Endothelial cell of umbilical vein (primary cell): ENCODE results near the gene CDC5L. TPM values are rescaled to one million over a fixed set of nuclear protein-coding genes. Genes with fewer than 3 reads are reported as not detected.

Experiments used
- BruUV-seq: library from RNA; stranded (reverse); fragments of 400-500 nt; replicated peaks from 2 replicates; lab custom pipeline; 2021; lab: Mats Ljungman, UMichigan
- CTCF ChIA-PET: fragments of 300-600, 350-600 bp; sonication (Branson Sonifier 250); formaldehyde crosslinking; loops from one replicate; lab custom pipeline; 2021; ENCODE audit warnings: antibody characterized with exemption, inconsistent platforms; lab: Charles Lee
- POLR2A ChIA-PET: fragments of 300-600, 350-600 bp; sonication (Branson Sonifier 250); formaldehyde crosslinking; loops from one replicate; lab custom pipeline; 2021; ENCODE audit warnings: antibody characterized with exemption, inconsistent platforms; lab: Charles Lee
- DNase-seq: peaks from one replicate; pipeline ENCODE4 v3.0.0-alpha.2; 2011; ENCODE audit warnings: low read depth, low spot score
- FAIRE-seq: peaks from 2 replicates; lab custom pipeline; 2011; peaks lifted over from hg19 to GRCh38; lab: Jason Lieb, UNC
- H2AFZ ChIP-seq: 2 replicates; pipeline ENCODE4 v1.6.0; 2012; ENCODE audit warnings: low read depth, low read length, control low read depth, inconsistent platforms
- H3K27ac ChIP-seq: 2 replicates; pipeline ENCODE4 v1.5.1; 2011; ENCODE audit warnings: low read depth, mild to moderate bottlenecking, control low read depth, low read length, moderate library complexity; ENCODE audit not compliant: insufficient read depth
- H3K27me3 ChIP-seq, 2 experiments: 2 replicates each; pipeline versions ENCODE4 v1.6.0 to v1.6.1; 2011; ENCODE audit warnings: low read length in 2 of 2, mixed read lengths in 1 of 2; ENCODE audit not compliant: control insufficient read depth in 2 of 2, insufficient read depth in 2 of 2
- H3K36me3 ChIP-seq, 2 experiments: 2 replicates in 1 of 2; 3 replicates in 1 of 2; pipeline ENCODE4 v1.5.1; 2011; ENCODE audit warnings: low read length in 2 of 2, mild to moderate bottlenecking in 1 of 2, moderate library complexity in 1 of 2; ENCODE audit not compliant: control insufficient read depth in 2 of 2, insufficient read depth in 2 of 2; ENCODE audit errors: extremely low read depth in 1 of 2
- H3K4me1 ChIP-seq: 3 replicates; pipeline ENCODE4 v1.5.1; 2011; ENCODE audit warnings: mild to moderate bottlenecking, low read length; ENCODE audit not compliant: control insufficient read depth, insufficient read depth; ENCODE audit errors: extremely low read depth
- H3K4me2 ChIP-seq: 2 replicates; pipeline ENCODE4 v1.6.1; 2011; ENCODE audit warnings: low read length, control low read depth, mixed read lengths; ENCODE audit not compliant: insufficient read depth
- H3K4me3 ChIP-seq, 3 experiments: fragments of 200-600 bp in 1 of 3; sonication (generic), shearing (Covaris generic) in 1 of 3; replicated peaks in 1 of 3; 2 replicates each; pipeline ENCODE4 v1.5.1; 2011 to 2016; ENCODE audit warnings: control low read depth in 3 of 3, low read length in 3 of 3, mild to moderate bottlenecking in 2 of 3, inconsistent platforms in 1 of 3, low read depth in 1 of 3, moderate library complexity in 1 of 3; ENCODE audit not compliant: insufficient read depth in 1 of 3
- H3K79me2 ChIP-seq: 2 replicates; pipeline ENCODE4 v1.6.0; 2012; ENCODE audit warnings: low read length, inconsistent platforms; ENCODE audit not compliant: control insufficient read depth, insufficient read depth
- H3K9ac ChIP-seq: replicated peaks from 2 replicates; pipeline ENCODE3; 2011; ENCODE audit warnings: low read length, control low read depth; ENCODE audit not compliant: insufficient read depth; ENCODE audit errors: extremely low read depth
- H3K9me1 ChIP-seq: replicated peaks from 3 replicates; pipeline ENCODE4 v1.6.0; 2011; ENCODE audit warnings: mild to moderate bottlenecking, low read length; ENCODE audit not compliant: control insufficient read depth, insufficient read depth; ENCODE audit errors: extremely low read depth
- H3K9me3 ChIP-seq: replicated peaks from 2 replicates; pipeline ENCODE4 v1.5.1; 2012; ENCODE audit warnings: low read length, inconsistent platforms; ENCODE audit not compliant: control insufficient read depth, insufficient read depth
- H4K20me1 ChIP-seq: replicated peaks from 2 replicates; pipeline ENCODE3; 2011; ENCODE audit warnings: mild to moderate bottlenecking, low read length; ENCODE audit not compliant: control insufficient read depth, insufficient read depth; ENCODE audit errors: extremely low read depth
- CTCF ChIP-seq, 2 donors: IDR thresholded peaks; 1 replicate in 1 of 2; 2 replicates in 1 of 2; pipeline ENCODE4 v1.5.1; 2011; ENCODE audit warnings: low read length in 2 of 2, mild to moderate bottlenecking in 2 of 2, moderate library complexity in 2 of 2, control low read depth in 1 of 2, inconsistent platforms in 1 of 2, low read depth in 1 of 2; ENCODE audit not compliant: insufficient read depth in 1 of 2; ENCODE audit errors: extremely low read depth in 1 of 2
- EZH2 ChIP-seq: IDR thresholded peaks from 2 replicates; pipeline ENCODE4 v1.6.1; 2012; ENCODE audit warnings: borderline replicate concordance, low read depth, mild to moderate bottlenecking, moderate library complexity, low read length, inconsistent platforms; ENCODE audit not compliant: severe bottlenecking
- GATA2 ChIP-seq: IDR thresholded peaks from 2 replicates; pipeline ENCODE4 v1.7.0; 2011; ENCODE audit warnings: low read depth, mild to moderate bottlenecking, moderate library complexity, mixed read lengths, low read length; ENCODE audit not compliant: insufficient read length, insufficient read depth
- JUN ChIP-seq: IDR thresholded peaks from 2 replicates; pipeline ENCODE4 v1.6.1; 2011; ENCODE audit warnings: borderline replicate concordance, low read depth; ENCODE audit not compliant: insufficient read length, insufficient read depth
- MAX ChIP-seq: IDR thresholded peaks from 2 replicates; pipeline ENCODE4 v1.6.1; 2011; ENCODE audit not compliant: insufficient read depth, insufficient read length
- MYC ChIP-seq: IDR thresholded peaks from one replicate; pipeline ENCODE4 v1.6.1; 2011; ENCODE audit warnings: mild to moderate bottlenecking, low read depth, low read length
- POLR2A ChIP-seq: IDR thresholded peaks from 2 replicates; pipeline ENCODE4 v1.6.1; 2012; ENCODE audit warnings: low read depth, mild to moderate bottlenecking, control low read depth, low read length
- POLR2AphosphoS5 ChIP-seq: IDR thresholded peaks from 2 replicates; pipeline ENCODE4 v1.6.1; 2012; ENCODE audit warnings: low read depth, mild to moderate bottlenecking, control low read depth, low read length, moderate library complexity; ENCODE audit not compliant: insufficient read depth
- dilution Hi-C: fragments of 300-500 bp; cut with MboI; formaldehyde crosslinking; loops from one replicate; pipeline ENCODE4 v1.15.0; 2019; ENCODE audit warnings: low sequenced_read_pairs; ENCODE audit not compliant: extremely low pct_ligation_motif_present
- intact Hi-C: fragments of 100-400 bp; cut with micrococcal nuclease; formaldehyde crosslinking; loops from one replicate; pipeline ENCODE4 v1.10.0; 2022
- polyA plus RNA-seq, 4 experiments: library from polyadenylated mRNA; depleted of rRNA in 3 of 4; stranded (reverse) in 3 of 4; unstranded in 1 of 4; fragments of >200 nt; gene quantifications; 2 replicates each; pipeline versions ENCODE4 v1.2.1 to v1.2.3, GENCODE V29; 2011 to 2012; ENCODE audit warnings: missing spikeins in 1 of 4
- total RNA-seq: library from RNA; stranded (reverse); gene quantifications from 2 replicates; pipeline ENCODE4 v1.2.3, GENCODE V29; 2021

CDC5L gene
- total and polyA plus RNA-seq, 2 donors (not counting 3 experiments of a cell fraction or from before 2014, with no cell fraction given): 6.9 to 24.6 TPM

- POLR2A ChIA-PET: no interaction called here
- no peak overlapping the region for H3K4me2 ChIP-seq
- H3K9me3 ChIP-seq: no peaks in the 10 kb centered on the region
- no peak overlapping the region for H2AFZ ChIP-seq
- H3K27me3 ChIP-seq: no peaks in the 10 kb centered on the region
- no peak for TF ChIP-seq MAX
- no peak for TF ChIP-seq POLR2AphosphoS5
- TF ChIP-seq CTCF (IDR thresholded peaks at IDR 0.05; ENCODE audit: extremely low read depth in 1 of 2, insufficient read depth in 1 of 2, low read depth in 1 of 2, low read length in 2 of 2): no peak
- TF ChIP-seq POLR2A: no peak
- no peak for TF ChIP-seq EZH2
- TF ChIP-seq MYC: no peak
- no peak for TF ChIP-seq JUN
- TF ChIP-seq GATA2: no peak
- DNase-seq: no peak
- dilution Hi-C loops: no loop called here
- peaks cover 7% of the 10 kb centered on the region for H3K4me1 ChIP-seq
- H3K9me1 ChIP-seq: no peaks in the 10 kb centered on the region
- intact Hi-C loops: no loop called here
- H3K4me3 ChIP-seq: no peak overlapping the region
- BruUV-seq: no TSS peak
- H4K20me1 ChIP-seq: no peaks in the 10 kb centered on the region
- no peak for FAIRE-seq
- no peak overlapping the region for H3K27ac ChIP-seq
- H3K9ac ChIP-seq: no peak overlapping the region
- peaks cover 15% of the 10 kb centered on the region for H3K79me2 ChIP-seq
- peaks cover 23 to 39% of the 10 kb centered on the region in 2 experiments for H3K36me3 ChIP-seq
- CTCF ChIA-PET: interaction anchor here (1.3 to 1.9 kb wide), 2 partner anchors 10 to 11 kb away, joined by 3 to 8 read pairs; partner anchors contain the start of gene CDC5L
Measured at GRCh38 chr6:44396968-44397367, 9.5 kb downstream of the CDC5L start.
